ENCODE measurements around the gene SMPD2.

DNA sequence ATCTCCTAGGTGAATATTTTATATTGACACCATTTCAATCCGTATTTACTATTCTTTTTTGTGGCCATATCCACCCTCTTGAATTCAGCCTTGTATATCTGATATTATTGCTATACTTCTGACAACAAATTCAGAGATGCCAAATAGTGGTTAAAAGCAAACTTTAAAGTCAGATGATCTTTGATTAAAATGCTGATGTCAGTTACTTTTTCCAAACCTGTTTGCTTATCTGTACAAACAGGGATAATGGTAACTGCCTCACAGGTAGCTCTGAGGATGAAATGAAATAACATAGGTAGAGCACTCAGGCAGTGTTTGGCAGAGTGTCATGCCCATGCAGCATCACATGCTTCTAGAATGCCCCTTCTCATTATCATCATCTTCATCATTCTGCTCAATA lies 19.3 kb upstream of the SMPD2 start:
- TF ChIP-seq POLR2A (IDR thresholded peaks at IDR 0.05) = no peak
- TF ChIP-seq, protein P1, sequence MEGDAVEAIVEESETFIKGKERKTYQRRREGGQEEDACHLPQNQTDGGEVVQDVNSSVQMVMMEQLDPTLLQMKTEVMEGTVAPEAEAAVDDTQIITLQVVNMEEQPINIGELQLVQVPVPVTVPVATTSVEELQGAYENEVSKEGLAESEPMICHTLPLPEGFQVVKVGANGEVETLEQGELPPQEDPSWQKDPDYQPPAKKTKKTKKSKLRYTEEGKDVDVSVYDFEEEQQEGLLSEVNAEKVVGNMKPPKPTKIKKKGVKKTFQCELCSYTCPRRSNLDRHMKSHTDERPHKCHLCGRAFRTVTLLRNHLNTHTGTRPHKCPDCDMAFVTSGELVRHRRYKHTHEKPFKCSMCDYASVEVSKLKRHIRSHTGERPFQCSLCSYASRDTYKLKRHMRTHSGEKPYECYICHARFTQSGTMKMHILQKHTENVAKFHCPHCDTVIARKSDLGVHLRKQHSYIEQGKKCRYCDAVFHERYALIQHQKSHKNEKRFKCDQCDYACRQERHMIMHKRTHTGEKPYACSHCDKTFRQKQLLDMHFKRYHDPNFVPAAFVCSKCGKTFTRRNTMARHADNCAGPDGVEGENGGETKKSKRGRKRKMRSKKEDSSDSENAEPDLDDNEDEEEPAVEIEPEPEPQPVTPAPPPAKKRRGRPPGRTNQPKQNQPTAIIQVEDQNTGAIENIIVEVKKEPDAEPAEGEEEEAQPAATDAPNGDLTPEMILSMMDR (IDR thresholded peaks at IDR 0.05) = no peak
